ENCODE results near the gene KATNB1. TPM values are rescaled to one million over a fixed set of nuclear protein-coding genes. Genes with fewer than 3 reads are reported as not detected.

KATNB1 gene
- total RNA-seq, 1 experiment from 2014 or later: 60.4 TPM

DNA sequence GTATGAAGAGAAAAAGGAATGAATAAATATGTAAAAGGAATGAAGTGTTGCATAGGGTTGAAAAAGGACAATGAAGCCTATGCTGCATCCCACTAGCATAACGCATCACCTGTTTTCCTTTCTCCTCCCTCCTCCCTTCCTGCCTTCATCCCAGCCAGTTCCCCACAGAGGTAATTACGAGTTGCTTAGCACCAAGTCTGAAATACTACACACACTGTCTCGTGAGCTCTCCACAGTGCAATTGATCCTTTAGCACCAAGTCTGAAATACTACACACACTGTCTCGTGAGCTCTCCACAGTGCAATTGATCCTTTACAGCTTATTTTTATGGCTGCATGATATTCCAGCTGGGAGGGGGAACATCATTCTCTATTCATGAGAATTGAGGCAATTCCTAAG is 42.0 kb upstream of the KATNB1 start:
- no peaks in the 10 kb centered on the region for H3K9me3 Mint-ChIP-seq
- ATAC-seq (no peak), DNase-seq (ENCODE audit: low spot score) (no peak)
- H3K27ac Mint-ChIP-seq: no peak overlapping the region
- H3K27me3 Mint-ChIP-seq (ENCODE audit: low read depth): no peaks in the 10 kb centered on the region
- H3K36me3 Mint-ChIP-seq: no peaks in the 10 kb centered on the region
- ChIA-PET POLR2A (no interaction called here), CTCF (interaction anchor here (2.3 kb wide), 1 partner anchor 26 kb away, joined by 7 read pairs; no protein-coding TSS in a partner anchor)
- no peak overlapping the region for H3K4me3 Mint-ChIP-seq
- H3K4me1 Mint-ChIP-seq: peaks cover 17% of the 10 kb centered on the region
- TF ChIP-seq, protein P1, sequence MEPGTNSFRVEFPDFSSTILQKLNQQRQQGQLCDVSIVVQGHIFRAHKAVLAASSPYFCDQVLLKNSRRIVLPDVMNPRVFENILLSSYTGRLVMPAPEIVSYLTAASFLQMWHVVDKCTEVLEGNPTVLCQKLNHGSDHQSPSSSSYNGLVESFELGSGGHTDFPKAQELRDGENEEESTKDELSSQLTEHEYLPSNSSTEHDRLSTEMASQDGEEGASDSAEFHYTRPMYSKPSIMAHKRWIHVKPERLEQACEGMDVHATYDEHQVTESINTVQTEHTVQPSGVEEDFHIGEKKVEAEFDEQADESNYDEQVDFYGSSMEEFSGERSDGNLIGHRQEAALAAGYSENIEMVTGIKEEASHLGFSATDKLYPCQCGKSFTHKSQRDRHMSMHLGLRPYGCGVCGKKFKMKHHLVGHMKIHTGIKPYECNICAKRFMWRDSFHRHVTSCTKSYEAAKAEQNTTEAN (CRISPR knock-in tag; IDR thresholded peaks at IDR 0.05): no peak

DNA sequence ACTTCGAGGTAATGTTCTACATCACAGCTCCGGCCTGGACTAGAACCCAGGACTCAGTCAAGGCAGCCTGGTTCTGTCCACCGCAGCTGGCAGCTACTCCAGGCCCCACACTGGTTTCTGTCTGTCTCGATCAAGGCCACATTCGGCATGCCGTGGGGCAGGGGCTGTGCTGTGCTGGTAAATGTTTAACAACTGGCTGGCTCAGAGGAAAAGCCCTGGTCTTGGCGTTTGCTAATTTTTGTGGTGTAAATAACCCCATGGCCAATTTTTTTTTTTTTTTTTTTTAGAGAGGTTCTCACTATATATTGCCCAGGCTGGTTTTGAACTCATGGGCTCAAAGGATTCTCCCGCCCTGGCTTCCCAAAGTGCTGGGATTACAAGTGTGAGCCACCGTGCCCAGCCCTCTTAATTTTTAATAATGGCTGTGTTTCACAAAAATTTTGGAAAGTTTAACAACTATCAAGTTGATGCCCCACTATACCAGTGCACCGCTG is 41.3 kb upstream of the KATNB1 start:
- Mint-ChIP-seq H3K27me3 (ENCODE audit: low read depth) (no peaks in the 10 kb centered on the region), H3K36me3 (no peaks in the 10 kb centered on the region), H3K4me3 (no peak overlapping the region; the same call in 1 of the 2 replicates), H3K27ac (no peak overlapping the region), H3K4me1 (peaks cover 14% of the 10 kb centered on the region), H3K9me3 (no peaks in the 10 kb centered on the region)
- TF ChIP-seq ESRRA (CRISPR knock-in tag; IDR thresholded peaks at IDR 0.05; ENCODE audit: borderline replicate concordance): no peak
- no peak for TF ChIP-seq TP53 (CRISPR knock-in tag; IDR thresholded peaks at IDR 0.05)
- no peak for TF ChIP-seq HMGA2 (CRISPR knock-in tag; IDR thresholded peaks at IDR 0.05)
- TF ChIP-seq, protein P2, sequence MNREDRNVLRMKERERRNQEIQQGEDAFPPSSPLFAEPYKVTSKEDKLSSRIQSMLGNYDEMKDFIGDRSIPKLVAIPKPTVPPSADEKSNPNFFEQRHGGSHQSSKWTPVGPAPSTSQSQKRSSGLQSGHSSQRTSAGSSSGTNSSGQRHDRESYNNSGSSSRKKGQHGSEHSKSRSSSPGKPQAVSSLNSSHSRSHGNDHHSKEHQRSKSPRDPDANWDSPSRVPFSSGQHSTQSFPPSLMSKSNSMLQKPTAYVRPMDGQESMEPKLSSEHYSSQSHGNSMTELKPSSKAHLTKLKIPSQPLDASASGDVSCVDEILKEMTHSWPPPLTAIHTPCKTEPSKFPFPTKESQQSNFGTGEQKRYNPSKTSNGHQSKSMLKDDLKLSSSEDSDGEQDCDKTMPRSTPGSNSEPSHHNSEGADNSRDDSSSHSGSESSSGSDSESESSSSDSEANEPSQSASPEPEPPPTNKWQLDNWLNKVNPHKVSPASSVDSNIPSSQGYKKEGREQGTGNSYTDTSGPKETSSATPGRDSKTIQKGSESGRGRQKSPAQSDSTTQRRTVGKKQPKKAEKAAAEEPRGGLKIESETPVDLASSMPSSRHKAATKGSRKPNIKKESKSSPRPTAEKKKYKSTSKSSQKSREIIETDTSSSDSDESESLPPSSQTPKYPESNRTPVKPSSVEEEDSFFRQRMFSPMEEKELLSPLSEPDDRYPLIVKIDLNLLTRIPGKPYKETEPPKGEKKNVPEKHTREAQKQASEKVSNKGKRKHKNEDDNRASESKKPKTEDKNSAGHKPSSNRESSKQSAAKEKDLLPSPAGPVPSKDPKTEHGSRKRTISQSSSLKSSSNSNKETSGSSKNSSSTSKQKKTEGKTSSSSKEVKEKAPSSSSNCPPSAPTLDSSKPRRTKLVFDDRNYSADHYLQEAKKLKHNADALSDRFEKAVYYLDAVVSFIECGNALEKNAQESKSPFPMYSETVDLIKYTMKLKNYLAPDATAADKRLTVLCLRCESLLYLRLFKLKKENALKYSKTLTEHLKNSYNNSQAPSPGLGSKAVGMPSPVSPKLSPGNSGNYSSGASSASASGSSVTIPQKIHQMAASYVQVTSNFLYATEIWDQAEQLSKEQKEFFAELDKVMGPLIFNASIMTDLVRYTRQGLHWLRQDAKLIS (CRISPR knock-in tag; IDR thresholded peaks at IDR 0.05; ENCODE audit: borderline replicate concordance): no peak
- ATAC-seq (no peak), DNase-seq (ENCODE audit: low spot score) (no peak)
- ChIA-PET CTCF (interaction anchor here (0.6 to 2.3 kb wide), 2 partner anchors 25 to 27 kb away, joined by 3 to 7 read pairs; no protein-coding TSS in a partner anchor), POLR2A (interaction anchor here (0.7 kb wide), 1 partner anchor 191 kb away, joined by 4 read pairs; no protein-coding TSS in a partner anchor)

DNA sequence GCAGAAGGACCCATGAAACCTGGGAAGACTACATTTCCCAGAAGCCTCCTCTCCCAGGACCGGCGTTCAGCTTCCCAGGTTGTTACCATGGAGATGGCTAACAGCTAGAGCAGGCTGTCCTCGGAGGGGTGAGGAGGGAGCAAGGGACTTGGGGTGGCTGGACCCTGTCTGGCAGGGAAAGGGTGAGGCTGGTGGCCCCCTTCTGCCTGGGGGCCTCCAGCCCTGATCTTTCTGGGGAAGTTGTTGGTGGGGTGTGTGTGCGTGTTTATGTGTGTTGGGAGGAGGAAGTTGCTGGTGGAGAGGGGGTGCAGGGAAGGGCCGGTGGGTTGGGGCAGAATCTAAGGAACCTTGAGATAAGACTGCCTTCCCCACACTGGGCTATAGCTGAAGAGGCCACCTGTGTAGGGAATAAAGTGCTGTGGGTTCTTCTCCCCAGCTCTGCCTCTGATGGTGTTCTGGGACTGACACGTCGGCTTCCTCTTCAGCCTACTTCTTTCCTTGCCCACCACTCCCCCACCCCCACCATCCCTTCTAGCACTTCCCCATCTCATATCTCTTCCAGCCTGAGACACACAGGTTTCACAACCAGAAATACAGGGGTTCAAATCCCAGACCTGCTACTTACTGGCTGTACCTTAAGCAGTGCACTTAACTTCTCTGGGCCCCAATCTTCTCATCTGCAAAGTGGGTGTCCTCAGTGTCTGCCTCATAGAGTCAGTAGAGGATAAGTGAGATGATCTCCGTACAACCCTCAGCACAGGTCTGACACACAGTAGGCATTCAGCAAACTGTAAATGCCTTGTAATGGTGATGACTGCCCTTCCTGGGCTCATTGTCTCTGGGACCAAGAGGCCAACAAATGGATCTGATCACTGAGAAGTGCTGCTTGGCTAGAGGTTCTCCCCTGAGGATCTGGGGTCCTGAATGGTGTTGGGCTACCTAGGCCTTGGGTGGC is 40.6 kb upstream of the KATNB1 start, which contains the start of gene DRC7:
Gene DRC7 (plus strand): TSS at position 82 of the 955 bp plus-strand sequence. CDS start 3,144 bp downstream, outside the sequence.
- Mint-ChIP-seq H3K9me3 (no peaks in the 10 kb centered on the region), H3K27me3 (ENCODE audit: low read depth) (no peaks in the 10 kb centered on the region), H3K36me3 (no peaks in the 10 kb centered on the region), H3K4me3 (peak within 1 kb of the TSS; percentile 65), H3K4me1 (peaks cover 7% of the 10 kb centered on the region), H3K27ac (no peak within 1 kb of the TSS)
- POLR2A ChIA-PET: interaction anchor here (0.7 kb wide), 1 partner anchor 190 kb away, joined by 4 read pairs; no protein-coding TSS in a partner anchor
- CTCF ChIA-PET: interaction anchor here (0.6 to 2.3 kb wide), 2 partner anchors 26 to 27 kb away, joined by 3 to 7 read pairs; no protein-coding TSS in a partner anchor
- DNase-seq (ENCODE audit: low spot score) (peak; percentile 74), ATAC-seq (peak; percentile 98)
- TF ChIP-seq RORB (CRISPR knock-in tag; IDR thresholded peaks at IDR 0.05) (no peak), RELA (CRISPR knock-in tag; IDR thresholded peaks at IDR 0.05; ENCODE audit: borderline replicate concordance) (no peak), NFATC4 (CRISPR knock-in tag; IDR thresholded peaks at IDR 0.05) (no peak), HMGA2 (CRISPR knock-in tag; IDR thresholded peaks at IDR 0.05) (no peak), TP53 (CRISPR knock-in tag; IDR thresholded peaks at IDR 0.05) (no peak), FOXK1 (CRISPR knock-in tag; IDR thresholded peaks at IDR 0.05) (no peak), SOX15 (CRISPR knock-in tag; IDR thresholded peaks at IDR 0.05) (no peak)
- TF ChIP-seq, protein P3, sequence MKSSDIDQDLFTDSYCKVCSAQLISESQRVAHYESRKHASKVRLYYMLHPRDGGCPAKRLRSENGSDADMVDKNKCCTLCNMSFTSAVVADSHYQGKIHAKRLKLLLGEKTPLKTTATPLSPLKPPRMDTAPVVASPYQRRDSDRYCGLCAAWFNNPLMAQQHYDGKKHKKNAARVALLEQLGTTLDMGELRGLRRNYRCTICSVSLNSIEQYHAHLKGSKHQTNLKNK (CRISPR knock-in tag; IDR thresholded peaks at IDR 0.05): no peak
- TF ChIP-seq, protein P4, sequence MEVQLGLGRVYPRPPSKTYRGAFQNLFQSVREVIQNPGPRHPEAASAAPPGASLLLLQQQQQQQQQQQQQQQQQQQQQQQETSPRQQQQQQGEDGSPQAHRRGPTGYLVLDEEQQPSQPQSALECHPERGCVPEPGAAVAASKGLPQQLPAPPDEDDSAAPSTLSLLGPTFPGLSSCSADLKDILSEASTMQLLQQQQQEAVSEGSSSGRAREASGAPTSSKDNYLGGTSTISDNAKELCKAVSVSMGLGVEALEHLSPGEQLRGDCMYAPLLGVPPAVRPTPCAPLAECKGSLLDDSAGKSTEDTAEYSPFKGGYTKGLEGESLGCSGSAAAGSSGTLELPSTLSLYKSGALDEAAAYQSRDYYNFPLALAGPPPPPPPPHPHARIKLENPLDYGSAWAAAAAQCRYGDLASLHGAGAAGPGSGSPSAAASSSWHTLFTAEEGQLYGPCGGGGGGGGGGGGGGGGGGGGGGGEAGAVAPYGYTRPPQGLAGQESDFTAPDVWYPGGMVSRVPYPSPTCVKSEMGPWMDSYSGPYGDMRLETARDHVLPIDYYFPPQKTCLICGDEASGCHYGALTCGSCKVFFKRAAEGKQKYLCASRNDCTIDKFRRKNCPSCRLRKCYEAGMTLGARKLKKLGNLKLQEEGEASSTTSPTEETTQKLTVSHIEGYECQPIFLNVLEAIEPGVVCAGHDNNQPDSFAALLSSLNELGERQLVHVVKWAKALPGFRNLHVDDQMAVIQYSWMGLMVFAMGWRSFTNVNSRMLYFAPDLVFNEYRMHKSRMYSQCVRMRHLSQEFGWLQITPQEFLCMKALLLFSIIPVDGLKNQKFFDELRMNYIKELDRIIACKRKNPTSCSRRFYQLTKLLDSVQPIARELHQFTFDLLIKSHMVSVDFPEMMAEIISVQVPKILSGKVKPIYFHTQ (CRISPR knock-in tag; IDR thresholded peaks at IDR 0.05): no peak
- TF ChIP-seq, protein P5, sequence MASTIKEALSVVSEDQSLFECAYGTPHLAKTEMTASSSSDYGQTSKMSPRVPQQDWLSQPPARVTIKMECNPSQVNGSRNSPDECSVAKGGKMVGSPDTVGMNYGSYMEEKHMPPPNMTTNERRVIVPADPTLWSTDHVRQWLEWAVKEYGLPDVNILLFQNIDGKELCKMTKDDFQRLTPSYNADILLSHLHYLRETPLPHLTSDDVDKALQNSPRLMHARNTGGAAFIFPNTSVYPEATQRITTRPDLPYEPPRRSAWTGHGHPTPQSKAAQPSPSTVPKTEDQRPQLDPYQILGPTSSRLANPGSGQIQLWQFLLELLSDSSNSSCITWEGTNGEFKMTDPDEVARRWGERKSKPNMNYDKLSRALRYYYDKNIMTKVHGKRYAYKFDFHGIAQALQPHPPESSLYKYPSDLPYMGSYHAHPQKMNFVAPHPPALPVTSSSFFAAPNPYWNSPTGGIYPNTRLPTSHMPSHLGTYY (CRISPR knock-in tag; IDR thresholded peaks at IDR 0.05): no peak
- TF ChIP-seq, protein P6, sequence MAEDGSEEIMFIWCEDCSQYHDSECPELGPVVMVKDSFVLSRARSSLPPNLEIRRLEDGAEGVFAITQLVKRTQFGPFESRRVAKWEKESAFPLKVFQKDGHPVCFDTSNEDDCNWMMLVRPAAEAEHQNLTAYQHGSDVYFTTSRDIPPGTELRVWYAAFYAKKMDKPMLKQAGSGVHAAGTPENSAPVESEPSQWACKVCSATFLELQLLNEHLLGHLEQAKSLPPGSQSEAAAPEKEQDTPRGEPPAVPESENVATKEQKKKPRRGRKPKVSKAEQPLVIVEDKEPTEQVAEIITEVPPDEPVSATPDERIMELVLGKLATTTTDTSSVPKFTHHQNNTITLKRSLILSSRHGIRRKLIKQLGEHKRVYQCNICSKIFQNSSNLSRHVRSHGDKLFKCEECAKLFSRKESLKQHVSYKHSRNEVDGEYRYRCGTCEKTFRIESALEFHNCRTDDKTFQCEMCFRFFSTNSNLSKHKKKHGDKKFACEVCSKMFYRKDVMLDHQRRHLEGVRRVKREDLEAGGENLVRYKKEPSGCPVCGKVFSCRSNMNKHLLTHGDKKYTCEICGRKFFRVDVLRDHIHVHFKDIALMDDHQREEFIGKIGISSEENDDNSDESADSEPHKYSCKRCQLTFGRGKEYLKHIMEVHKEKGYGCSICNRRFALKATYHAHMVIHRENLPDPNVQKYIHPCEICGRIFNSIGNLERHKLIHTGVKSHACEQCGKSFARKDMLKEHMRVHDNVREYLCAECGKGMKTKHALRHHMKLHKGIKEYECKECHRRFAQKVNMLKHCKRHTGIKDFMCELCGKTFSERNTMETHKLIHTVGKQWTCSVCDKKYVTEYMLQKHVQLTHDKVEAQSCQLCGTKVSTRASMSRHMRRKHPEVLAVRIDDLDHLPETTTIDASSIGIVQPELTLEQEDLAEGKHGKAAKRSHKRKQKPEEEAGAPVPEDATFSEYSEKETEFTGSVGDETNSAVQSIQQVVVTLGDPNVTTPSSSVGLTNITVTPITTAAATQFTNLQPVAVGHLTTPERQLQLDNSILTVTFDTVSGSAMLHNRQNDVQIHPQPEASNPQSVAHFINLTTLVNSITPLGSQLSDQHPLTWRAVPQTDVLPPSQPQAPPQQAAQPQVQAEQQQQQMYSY (CRISPR knock-in tag; IDR thresholded peaks at IDR 0.05): no peak
